Caco-2 (cell line): ENCODE data around the gene STRBP. TPM values are rescaled to one million over a fixed set of nuclear protein-coding genes. Genes with fewer than 3 reads are reported as not detected.
"Not testable (repeated sequence)": the region's sequence is repeated elsewhere in the genome, so short reads cannot be mapped to it uniquely, and the experiment has no call there.

Experiments
- BruUV-seq: library from RNA; stranded (reverse); fragments of 400-500 nt; replicated peaks from 2 replicates; lab custom pipeline; 2021; lab: Mats Ljungman, UMichigan
- CTCF ChIA-PET: fragments of 300-600 bp; sonication (Branson Sonifier 250); formaldehyde crosslinking; loops from one replicate; lab custom pipeline; 2022; ENCODE audit warnings: antibody characterized with exemption; lab: Charles Lee
- POLR2A ChIA-PET: fragments of 300-600 bp; sonication (Branson Sonifier 250); formaldehyde crosslinking; loops from one replicate; lab custom pipeline; 2022; ENCODE audit warnings: antibody characterized with exemption; lab: Charles Lee
- DNase-seq, 2 experiments: peaks; one replicate each; pipeline versions ENCODE4 v3.0.0 to v3.0.0-alpha.2; 2020 to 2022
- H3K27me3 ChIP-seq: replicated peaks from 2 replicates; pipeline ENCODE4 v1.6.0; 2011; ENCODE audit warnings: low read length; ENCODE audit not compliant: control insufficient read depth, insufficient read depth
- H3K36me3 ChIP-seq: 2 replicates; pipeline ENCODE4 v1.5.1; 2011; ENCODE audit warnings: low read length; ENCODE audit not compliant: control insufficient read depth, insufficient read depth
- H3K4me1 ChIP-seq: fragments of 250-450 bp; sonication (Bioruptor Pico); 2 replicates; pipeline ENCODE4 v1.5.1; 2020; ENCODE audit warnings: mild to moderate bottlenecking
- H3K4me3 ChIP-seq: 2 replicates; pipeline ENCODE4 v1.5.1; 2011; ENCODE audit warnings: low read depth, mild to moderate bottlenecking, control low read depth, low read length
- H3K9me3 ChIP-seq: fragments of 250-450 bp; sonication (Bioruptor Pico); 2 replicates; pipeline ENCODE4 v1.5.1; 2020; ENCODE audit warnings: mild to moderate bottlenecking, moderate library complexity
- H3K27ac Mint-ChIP-seq: one replicate; pipeline ENCODE4 v1.8.0; 2022; ENCODE audit warnings: mixed read lengths; ENCODE audit not compliant: unreplicated experiment
- H3K27me3 Mint-ChIP-seq: one replicate; pipeline ENCODE4 v1.8.0; 2022; ENCODE audit warnings: mixed read lengths; ENCODE audit not compliant: insufficient read depth, unreplicated experiment
- H3K36me3 Mint-ChIP-seq: one replicate; pipeline ENCODE4 v1.8.0; 2022; ENCODE audit warnings: mild to moderate bottlenecking, mixed read lengths; ENCODE audit not compliant: insufficient read depth, unreplicated experiment
- H3K4me1 Mint-ChIP-seq: one replicate; pipeline ENCODE4 v1.8.0; 2022; ENCODE audit warnings: low read depth, mixed read lengths; ENCODE audit not compliant: unreplicated experiment
- H3K4me3 Mint-ChIP-seq: one replicate; pipeline ENCODE4 v1.8.0; 2022; ENCODE audit warnings: mild to moderate bottlenecking, moderate library complexity, mixed read lengths; ENCODE audit not compliant: unreplicated experiment
- H3K9me3 Mint-ChIP-seq: one replicate; pipeline ENCODE4 v1.8.0; 2022; ENCODE audit warnings: mixed read lengths; ENCODE audit not compliant: unreplicated experiment
- intact Hi-C: fragments of 100-400 bp; cut with micrococcal nuclease; formaldehyde crosslinking; loops from one replicate; pipeline ENCODE4 v1.10.0; 2022; ENCODE audit not compliant: unreplicated experiment
- total RNA-seq: library from RNA; stranded (reverse); gene quantifications from 2 replicates; pipeline ENCODE4 v1.2.3, GENCODE V29; 2022
- TF ChIP-seq, protein P1 (sequence below), 2 experiments: fragments of 200-600 bp in 1 of 2; IDR thresholded peaks; 1 replicate in 1 of 2; 2 replicates in 1 of 2; pipeline versions ENCODE4 v1.5.1 to v1.8.0; 2011 to 2022; ENCODE audit warnings: antibody characterized with exemption in 1 of 2, control low read depth in 1 of 2, inconsistent platforms in 1 of 2, low read depth in 1 of 2, low read length in 1 of 2, mild to moderate bottlenecking in 1 of 2, moderate library complexity in 1 of 2; ENCODE audit not compliant: insufficient read depth in 1 of 2, severe bottlenecking in 1 of 2, unreplicated experiment in 1 of 2

The STRBP gene
- total RNA-seq, 1 experiment from 2014 or later, result 43.5 TPM

DNA sequence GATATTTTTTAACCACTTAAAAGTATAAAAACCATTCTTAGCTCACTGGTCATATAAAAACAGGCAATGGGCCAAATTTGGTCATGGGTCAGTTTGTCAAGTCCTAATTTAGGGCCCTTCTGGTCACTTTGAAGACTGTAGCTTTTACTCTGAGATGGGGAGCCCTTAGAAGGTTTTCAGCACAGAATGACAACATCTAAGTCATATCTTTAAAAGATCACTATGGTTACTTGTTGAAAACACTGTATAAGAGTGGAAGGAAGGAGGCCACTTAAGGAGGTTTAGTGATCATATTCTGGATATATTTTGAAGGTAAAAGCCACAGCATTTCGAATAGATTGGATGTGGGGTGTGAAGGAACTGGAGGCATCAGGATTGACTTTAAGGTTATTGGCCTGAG is 76.7 kb downstream of the STRBP start:
- H3K27ac Mint-ChIP-seq, result no peak overlapping the region
- TF ChIP-seq, protein P1, sequence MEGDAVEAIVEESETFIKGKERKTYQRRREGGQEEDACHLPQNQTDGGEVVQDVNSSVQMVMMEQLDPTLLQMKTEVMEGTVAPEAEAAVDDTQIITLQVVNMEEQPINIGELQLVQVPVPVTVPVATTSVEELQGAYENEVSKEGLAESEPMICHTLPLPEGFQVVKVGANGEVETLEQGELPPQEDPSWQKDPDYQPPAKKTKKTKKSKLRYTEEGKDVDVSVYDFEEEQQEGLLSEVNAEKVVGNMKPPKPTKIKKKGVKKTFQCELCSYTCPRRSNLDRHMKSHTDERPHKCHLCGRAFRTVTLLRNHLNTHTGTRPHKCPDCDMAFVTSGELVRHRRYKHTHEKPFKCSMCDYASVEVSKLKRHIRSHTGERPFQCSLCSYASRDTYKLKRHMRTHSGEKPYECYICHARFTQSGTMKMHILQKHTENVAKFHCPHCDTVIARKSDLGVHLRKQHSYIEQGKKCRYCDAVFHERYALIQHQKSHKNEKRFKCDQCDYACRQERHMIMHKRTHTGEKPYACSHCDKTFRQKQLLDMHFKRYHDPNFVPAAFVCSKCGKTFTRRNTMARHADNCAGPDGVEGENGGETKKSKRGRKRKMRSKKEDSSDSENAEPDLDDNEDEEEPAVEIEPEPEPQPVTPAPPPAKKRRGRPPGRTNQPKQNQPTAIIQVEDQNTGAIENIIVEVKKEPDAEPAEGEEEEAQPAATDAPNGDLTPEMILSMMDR (IDR thresholded peaks at IDR 0.05; ENCODE audit: insufficient read depth in 1 of 2, low read depth in 1 of 2, low read length in 1 of 2, severe bottlenecking in 1 of 2, unreplicated experiment in 1 of 2), result no peak
- POLR2A ChIA-PET, result no interaction called here
- Histone ChIP-seq H3K36me3 (no peaks in the 10 kb centered on the region), H3K27me3 (no peaks in the 10 kb centered on the region), H3K4me3 (no peak overlapping the region), H3K4me1 (no peaks in the 10 kb centered on the region), H3K9me3 (no peaks in the 10 kb centered on the region)
- CTCF ChIA-PET, result no interaction called here
- intact Hi-C loops, result no loop called here
- H3K27me3 Mint-ChIP-seq, result no peaks in the 10 kb centered on the region
- no TSS peak for BruUV-seq
- H3K4me3 Mint-ChIP-seq, result no peak overlapping the region
- DNase-seq, result no peak
- H3K36me3 Mint-ChIP-seq, result no peaks in the 10 kb centered on the region
- no peaks in the 10 kb centered on the region for H3K4me1 Mint-ChIP-seq
- H3K9me3 Mint-ChIP-seq, result no peaks in the 10 kb centered on the region

DNA sequence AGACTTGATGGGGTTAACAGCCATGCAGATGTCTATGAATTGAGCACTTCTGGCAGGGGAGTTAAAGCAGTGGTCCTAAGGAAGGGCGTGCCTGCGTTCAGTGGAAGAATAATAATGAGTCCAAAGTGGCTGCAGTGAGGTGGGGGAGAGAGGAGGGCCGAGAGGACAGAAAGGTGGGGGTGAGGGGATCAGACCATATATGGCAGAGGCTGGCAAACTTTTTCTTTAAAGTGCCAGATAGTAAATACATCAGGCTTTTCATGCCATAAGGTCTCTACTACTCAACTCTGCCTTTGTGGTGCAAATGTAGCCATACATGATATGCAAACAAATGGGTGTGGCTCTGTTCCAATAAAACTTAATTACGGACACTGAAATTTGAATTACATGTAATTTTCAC is 77.1 kb downstream of the STRBP start:
- ChIA-PET CTCF (no interaction called here), POLR2A (no interaction called here)
- no peak for DNase-seq
- Mint-ChIP-seq H3K9me3 (no peaks in the 10 kb centered on the region), H3K27ac (no peak overlapping the region), H3K27me3 (no peaks in the 10 kb centered on the region), H3K36me3 (no peaks in the 10 kb centered on the region), H3K4me1 (no peaks in the 10 kb centered on the region), H3K4me3 (no peak overlapping the region)
- BruUV-seq, result no TSS peak
- H3K4me3 ChIP-seq, result no peak overlapping the region
- intact Hi-C loops, result no loop called here
- H3K9me3 ChIP-seq, result no peaks in the 10 kb centered on the region
- no peaks in the 10 kb centered on the region for H3K4me1 ChIP-seq
- no peaks in the 10 kb centered on the region for H3K27me3 ChIP-seq
- H3K36me3 ChIP-seq, result no peaks in the 10 kb centered on the region
- TF ChIP-seq, protein P1 (IDR thresholded peaks at IDR 0.05; ENCODE audit: insufficient read depth in 1 of 2, low read depth in 1 of 2, low read length in 1 of 2, severe bottlenecking in 1 of 2, unreplicated experiment in 1 of 2), result no peak

DNA sequence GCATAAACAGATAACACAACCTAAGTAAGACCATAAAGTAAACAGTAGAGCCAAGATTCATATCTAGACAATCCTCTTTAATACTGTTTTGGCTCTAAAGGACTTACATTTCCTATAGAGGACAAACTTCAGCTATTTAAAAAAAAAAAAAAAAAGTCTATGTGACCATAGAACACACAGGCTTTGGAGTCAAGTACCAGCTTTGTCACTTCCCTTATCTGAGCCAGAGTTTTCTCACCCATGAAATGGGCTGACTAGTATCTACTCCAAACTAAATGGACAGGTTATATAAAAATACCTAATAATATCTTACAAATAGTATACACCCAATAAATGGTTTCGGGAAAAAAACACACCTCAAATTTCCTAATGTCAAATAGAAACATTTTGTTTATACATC is 81.3 kb downstream of the STRBP start:
- Histone ChIP-seq H3K4me1 (no peaks in the 10 kb centered on the region), H3K9me3 (no peaks in the 10 kb centered on the region), H3K4me3 (no peak overlapping the region), H3K36me3 (no peaks in the 10 kb centered on the region), H3K27me3 (no peaks in the 10 kb centered on the region)
- H3K36me3 Mint-ChIP-seq, result no peaks in the 10 kb centered on the region
- no peaks in the 10 kb centered on the region for H3K4me1 Mint-ChIP-seq
- POLR2A ChIA-PET, result no interaction called here
- no TSS peak for BruUV-seq
- no peak overlapping the region for H3K27ac Mint-ChIP-seq
- CTCF ChIA-PET, result interaction anchor here (0.6 kb wide), 2 partner anchors 231 to 1524 kb away, joined by 3 to 4 read pairs; no protein-coding TSS in a partner anchor
- no peak overlapping the region for H3K4me3 Mint-ChIP-seq
- H3K9me3 Mint-ChIP-seq, result no peaks in the 10 kb centered on the region
- TF ChIP-seq, protein P1 (IDR thresholded peaks at IDR 0.05; ENCODE audit: insufficient read depth in 1 of 2, low read depth in 1 of 2, low read length in 1 of 2, severe bottlenecking in 1 of 2, unreplicated experiment in 1 of 2), result no peak
- intact Hi-C loops, result no loop called here
- no peak for DNase-seq
- H3K27me3 Mint-ChIP-seq, result no peaks in the 10 kb centered on the region

DNA sequence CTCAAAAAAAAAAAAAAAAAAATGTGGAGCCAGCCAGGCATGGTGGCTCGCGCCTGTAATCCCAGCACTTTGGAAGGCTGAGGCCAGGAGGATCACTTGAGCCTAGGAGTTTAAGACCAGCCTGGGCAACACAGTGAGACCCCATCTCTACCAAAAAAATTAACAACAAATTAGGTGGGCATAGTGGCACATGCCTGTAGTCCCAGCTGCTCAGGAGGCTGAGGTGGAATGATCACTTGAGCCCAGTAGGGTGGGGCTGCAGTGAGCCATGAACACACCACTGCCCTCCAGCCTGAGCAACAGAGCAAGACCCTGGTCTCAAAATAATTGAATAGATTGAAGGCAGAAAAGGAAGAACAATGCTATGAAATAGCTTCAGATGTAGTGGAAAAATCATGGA is 82.4 kb downstream of the STRBP start:
- H3K4me1 Mint-ChIP-seq, H3K27ac Mint-ChIP-seq, H3K36me3 Mint-ChIP-seq, H3K4me3 Mint-ChIP-seq, intact Hi-C loops, POLR2A ChIA-PET, BruUV-seq, H3K4me3 ChIP-seq, CTCF ChIA-PET, H3K27me3 Mint-ChIP-seq, H3K9me3 ChIP-seq, H3K9me3 Mint-ChIP-seq, DNase-seq, H3K4me1 ChIP-seq, H3K27me3 ChIP-seq, H3K36me3 ChIP-seq: not testable (repeated sequence)
